ENCODE results near the gene SEPTIN12. TPM values are rescaled to one million over a fixed set of nuclear protein-coding genes. Genes with fewer than 3 reads are reported as not detected.

SEPTIN12 gene
- polyA plus RNA-seq, 4 donors, result 0.06 TPM; not detected in 3

- H3K36me3 ChIP-seq (ENCODE audit: control insufficient read depth in 3 of 3, insufficient read depth in 2 of 3, low read depth in 1 of 3, low read length in 3 of 3), result peaks cover 13 to 71% (median 33%) of the 10 kb centered on the region in 3 donors
- H3K27me3 ChIP-seq (ENCODE audit: control insufficient read depth in 3 of 3, insufficient read depth in 3 of 3, low read length in 3 of 3), result no peaks in the 10 kb centered on the region
- H3K4me3 ChIP-seq (ENCODE audit: low read depth in 1 of 3, low read length in 3 of 3), result no peak overlapping the region
- DNase-seq (no peak), FAIRE-seq (no peak)
- H3K9me3 ChIP-seq (ENCODE audit: control insufficient read depth in 2 of 2, insufficient read depth in 1 of 2, low read depth in 1 of 2, low read length in 1 of 2), result no peaks in the 10 kb centered on the region
- H3K27ac ChIP-seq (ENCODE audit: low read depth in 1 of 3, low read length in 2 of 3), result no peak overlapping the region
- whole genome bisulfite sequencing, 3 donors, result 95 to 98% (median 96%) methylated on average over 3 of the region's 3 CpGs
- H3K4me1 ChIP-seq (ENCODE audit: control insufficient read depth in 3 of 3, insufficient read depth in 2 of 3, low read depth in 1 of 3, low read length in 2 of 3), result no peaks in the 10 kb centered on the region
Observed at GRCh38 chr16:4811242-4811641, 23.1 kb upstream of the SEPTIN12 start.

GRCh38 chr16:4806280-4806679 lies 18.1 kb upstream of the SEPTIN12 start:
- WGBS, 3 donors, result 94 to 96% (median 96%) methylated on average over 6 of the region's 6 CpGs

GRCh38 chr16:4805231-4805630 lies 17.1 kb upstream of the SEPTIN12 start:
- no peaks in the 10 kb centered on the region for H3K9me3 ChIP-seq (ENCODE audit: control insufficient read depth in 2 of 2, insufficient read depth in 1 of 2, low read depth in 1 of 2, low read length in 1 of 2)
- peaks cover 0 to 15% (median 2%) of the 10 kb centered on the region in 3 donors for H3K4me1 ChIP-seq (ENCODE audit: control insufficient read depth in 3 of 3, insufficient read depth in 2 of 3, low read depth in 1 of 3, low read length in 2 of 3)
- no peak overlapping the region for H3K27ac ChIP-seq (ENCODE audit: low read depth in 1 of 3, low read length in 2 of 3)
- no peaks in the 10 kb centered on the region for H3K27me3 ChIP-seq (ENCODE audit: control insufficient read depth in 3 of 3, insufficient read depth in 3 of 3, low read length in 3 of 3)
- 89 to 94% (median 91%) methylated on average over 11 of the region's 11 CpGs for WGBS, 3 donors
- H3K36me3 ChIP-seq (ENCODE audit: control insufficient read depth in 3 of 3, insufficient read depth in 2 of 3, low read depth in 1 of 3, low read length in 3 of 3), result peaks cover 13 to 65% (median 14%) of the 10 kb centered on the region in 3 donors
- DNase-seq (no peak), FAIRE-seq (no peak)
- H3K4me3 ChIP-seq (ENCODE audit: low read depth in 1 of 3, low read length in 3 of 3), result no peak overlapping the region

More at GRCh38 chr16:4806280-4806679, 18.1 kb upstream of the SEPTIN12 start:
- Histone ChIP-seq H3K27me3 (ENCODE audit: control insufficient read depth in 3 of 3, insufficient read depth in 3 of 3, low read length in 3 of 3) (no peaks in the 10 kb centered on the region), H3K9me3 (ENCODE audit: control insufficient read depth in 2 of 2, insufficient read depth in 1 of 2, low read depth in 1 of 2, low read length in 1 of 2) (no peaks in the 10 kb centered on the region), H3K36me3 (ENCODE audit: control insufficient read depth in 3 of 3, insufficient read depth in 2 of 3, low read depth in 1 of 3, low read length in 3 of 3) (peaks cover 17 to 64% (median 18%) of the 10 kb centered on the region in 3 donors), H3K27ac (ENCODE audit: low read depth in 1 of 3, low read length in 2 of 3) (no peak overlapping the region), H3K4me1 (ENCODE audit: control insufficient read depth in 3 of 3, insufficient read depth in 2 of 3, low read depth in 1 of 3, low read length in 2 of 3) (peaks cover 0 to 5% (median 0%) of the 10 kb centered on the region in 3 donors), H3K4me3 (ENCODE audit: low read depth in 1 of 3, low read length in 3 of 3) (no peak overlapping the region)
- no peak for DNase-seq
- FAIRE-seq, result no peak

GRCh38 chr16:4803898-4804762 lies 16.0 kb upstream of the SEPTIN12 start:
- Histone ChIP-seq H3K36me3 (ENCODE audit: control insufficient read depth in 3 of 3, insufficient read depth in 2 of 3, low read depth in 1 of 3, low read length in 3 of 3) (peaks cover 13 to 67% (median 14%) of the 10 kb centered on the region in 3 donors), H3K4me1 (ENCODE audit: control insufficient read depth in 3 of 3, insufficient read depth in 2 of 3, low read depth in 1 of 3, low read length in 2 of 3) (peaks cover 0 to 20% (median 2%) of the 10 kb centered on the region in 3 donors), H3K9me3 (ENCODE audit: control insufficient read depth in 2 of 2, insufficient read depth in 1 of 2, low read depth in 1 of 2, low read length in 1 of 2) (no peaks in the 10 kb centered on the region), H3K27ac (ENCODE audit: low read depth in 1 of 3, low read length in 2 of 3) (peak overlapping the region in 1 of 3 donors; percentile 12), H3K4me3 (ENCODE audit: low read depth in 1 of 3, low read length in 3 of 3) (no peak overlapping the region), H3K27me3 (ENCODE audit: control insufficient read depth in 3 of 3, insufficient read depth in 3 of 3, low read length in 3 of 3) (no peaks in the 10 kb centered on the region)
- no peak for DNase-seq
- 84 to 86% (median 85%) methylated on average over 26 of the region's 26 CpGs for WGBS, 3 donors
- FAIRE-seq, result no peak

- DNase-seq (no peak), FAIRE-seq (no peak)
- WGBS, 3 donors, result 57 to 61% (median 60%) methylated on average over 8 of the region's 8 CpGs
- Histone ChIP-seq H3K36me3 (ENCODE audit: control insufficient read depth in 3 of 3, insufficient read depth in 2 of 3, low read depth in 1 of 3, low read length in 3 of 3) (peaks cover 12 to 70% (median 13%) of the 10 kb centered on the region in 3 donors), H3K9me3 (ENCODE audit: control insufficient read depth in 2 of 2, insufficient read depth in 1 of 2, low read depth in 1 of 2, low read length in 1 of 2) (no peaks in the 10 kb centered on the region), H3K27me3 (ENCODE audit: control insufficient read depth in 3 of 3, insufficient read depth in 3 of 3, low read length in 3 of 3) (no peaks in the 10 kb centered on the region), H3K27ac (ENCODE audit: low read depth in 1 of 3, low read length in 2 of 3) (no peak overlapping the region), H3K4me3 (ENCODE audit: low read depth in 1 of 3, low read length in 3 of 3) (peak overlapping the region in 1 of 3 donors; percentile 64), H3K4me1 (ENCODE audit: control insufficient read depth in 3 of 3, insufficient read depth in 2 of 3, low read depth in 1 of 3, low read length in 2 of 3) (peaks cover 0 to 20% (median 2%) of the 10 kb centered on the region in 3 donors)
Observed at GRCh38 chr16:4803401-4803844, 15.3 kb upstream of the SEPTIN12 start.

GRCh38 chr16:4802659-4803287 lies 14.6 kb upstream of the SEPTIN12 start:
- H3K27ac ChIP-seq (ENCODE audit: low read depth in 1 of 3, low read length in 2 of 3), result peak overlapping the region; percentile 89 to 94 (median 90)
- no peaks in the 10 kb centered on the region for H3K9me3 ChIP-seq (ENCODE audit: control insufficient read depth in 2 of 2, insufficient read depth in 1 of 2, low read depth in 1 of 2, low read length in 1 of 2)
- DNase-seq (peak; percentile 96), FAIRE-seq (peak; percentile 30)
- peak overlapping the region; percentile 64 to 78 (median 71) for H3K4me3 ChIP-seq (ENCODE audit: low read depth in 1 of 3, low read length in 3 of 3)
- H3K36me3 ChIP-seq (ENCODE audit: control insufficient read depth in 3 of 3, insufficient read depth in 2 of 3, low read depth in 1 of 3, low read length in 3 of 3), result peaks cover 9 to 70% (median 13%) of the 10 kb centered on the region in 3 donors
- peaks cover 0 to 20% (median 2%) of the 10 kb centered on the region in 3 donors for H3K4me1 ChIP-seq (ENCODE audit: control insufficient read depth in 3 of 3, insufficient read depth in 2 of 3, low read depth in 1 of 3, low read length in 2 of 3)
- 0 to 1% (median 0%) methylated on average over 34 to 59 of the region's 59 CpGs for WGBS, 3 donors
- no peaks in the 10 kb centered on the region for H3K27me3 ChIP-seq (ENCODE audit: control insufficient read depth in 3 of 3, insufficient read depth in 3 of 3, low read length in 3 of 3)

GRCh38 chr16:4801962-4802658 lies 14.0 kb upstream of the SEPTIN12 start, which contains the start of gene ROGDI:
ROGDI (minus strand) TSS chr16:4802633; CDS start chr16:4802571, 62 bp downstream.
- Histone ChIP-seq H3K9me3 (ENCODE audit: control insufficient read depth in 2 of 2, insufficient read depth in 1 of 2, low read depth in 1 of 2, low read length in 1 of 2) (no peaks in the 10 kb centered on the region), H3K27ac (ENCODE audit: low read depth in 1 of 3, low read length in 2 of 3) (peak within 1 kb of the TSS; percentile 89 to 94 (median 90)), H3K27me3 (ENCODE audit: control insufficient read depth in 3 of 3, insufficient read depth in 3 of 3, low read length in 3 of 3) (no peaks in the 10 kb centered on the region), H3K4me3 (ENCODE audit: low read depth in 1 of 3, low read length in 3 of 3) (peak within 1 kb of the TSS; percentile 64 to 78 (median 71)), H3K4me1 (ENCODE audit: control insufficient read depth in 3 of 3, insufficient read depth in 2 of 3, low read depth in 1 of 3, low read length in 2 of 3) (peaks cover 0 to 24% (median 2%) of the 10 kb centered on the region in 3 donors), H3K36me3 (ENCODE audit: control insufficient read depth in 3 of 3, insufficient read depth in 2 of 3, low read depth in 1 of 3, low read length in 3 of 3) (peaks cover 4 to 74% (median 13%) of the 10 kb centered on the region in 3 donors)
- WGBS, 3 donors, result 0 to 1% (median 0%) methylated on average over 43 to 70 of the region's 70 CpGs
- FAIRE-seq (no peak), DNase-seq (peak; percentile 94 to 95)

Data from small intestine (tissue), 7 donors.